HG02798 (cell line): ENCODE data around the gene ZFYVE26.
A peak's percentile ranks its signal among the peaks of the same experiment; 100 is the strongest.
"Not testable (repeated sequence)": the region's sequence is repeated elsewhere in the genome, so short reads cannot be mapped to it uniquely, and the experiment has no call there.

Experiments
- ATAC-seq: cut with Tn5 transposase; IDR thresholded peaks from one replicate; pipeline ENCODE4 v1.9.1; 2021; ENCODE audit warnings: mild to moderate bottlenecking; ENCODE audit not compliant: unreplicated experiment, poor library complexity

Gene ZFYVE26

GRCh38 chr14:67816326-67817002, at the start of gene ZFYVE26:
ZFYVE26 (minus strand) TSS chr14:67816590; CDS start chr14:67815963, 627 bp downstream.
- ATAC-seq = peak; percentile 92

GRCh38 chr14:67863223-67863622, 46.8 kb upstream of the ZFYVE26 start:
- no peak for ATAC-seq

GRCh38 chr14:67859169-67859749, 42.9 kb upstream of the ZFYVE26 start:
- ATAC-seq = no peak

- ATAC-seq = no peak
Measured at GRCh38 chr14:67857778-67858350, 41.5 kb upstream of the ZFYVE26 start.

GRCh38 chr14:67856827-67857226, 40.4 kb upstream of the ZFYVE26 start:
- no peak for ATAC-seq

GRCh38 chr14:67853715-67854114, 37.3 kb upstream of the ZFYVE26 start:
- ATAC-seq = no peak

GRCh38 chr14:67852926-67853604, 36.7 kb upstream of the ZFYVE26 start:
- no peak for ATAC-seq

- ATAC-seq = no peak
Measured at GRCh38 chr14:67851785-67852410, 35.5 kb upstream of the ZFYVE26 start.

GRCh38 chr14:67850066-67850830, 33.9 kb upstream of the ZFYVE26 start:
- ATAC-seq = no peak

GRCh38 chr14:67846029-67846610, 29.7 kb upstream of the ZFYVE26 start:
- no peak for ATAC-seq

GRCh38 chr14:67837011-67837624, 20.7 kb upstream of the ZFYVE26 start:
- ATAC-seq = no peak

GRCh38 chr14:67835596-67835995, 19.2 kb upstream of the ZFYVE26 start:
- no peak for ATAC-seq

- ATAC-seq = no peak
Measured at GRCh38 chr14:67833403-67833802, 17.0 kb upstream of the ZFYVE26 start.

GRCh38 chr14:67831113-67831512, 14.7 kb upstream of the ZFYVE26 start:
- ATAC-seq = no peak

GRCh38 chr14:67821121-67821520, 4.7 kb upstream of the ZFYVE26 start:
- ATAC-seq = no peak

GRCh38 chr14:67820428-67820971, 4.1 kb upstream of the ZFYVE26 start:
- ATAC-seq = no peak

- peak; percentile 75 for ATAC-seq
Measured at GRCh38 chr14:67819563-67820421, 3.4 kb upstream of the ZFYVE26 start, which contains the start of gene RAD51B. RAD51B (plus strand) TSS chr14:67819779.

- ATAC-seq = not testable (repeated sequence)
Measured at GRCh38 chr14:67818476-67818875, 2.1 kb upstream of the ZFYVE26 start.
